HEK293T (cell line): ENCODE results near the gene TM4SF5.

ENCODE experiments used
- ARNT ChIP-seq: fragments of 450-650 bp; IDR thresholded peaks from 2 replicates; pipeline ENCODE4 v1.6.1; 2017; ENCODE audit warnings: mild to moderate bottlenecking
- BHLHE40 ChIP-seq: fragments of 450-650 bp; IDR thresholded peaks from 2 replicates; pipeline ENCODE4 v1.6.1; 2016; ENCODE audit warnings: mild to moderate bottlenecking, moderate library complexity, borderline replicate concordance
- FOXK2 ChIP-seq: fragments of 450-650 bp; IDR thresholded peaks from 2 replicates; pipeline ENCODE4 v1.6.1; 2016; ENCODE audit warnings: mild to moderate bottlenecking
- FOXM1 ChIP-seq: fragments of 450-650 bp; IDR thresholded peaks from 2 replicates; pipeline ENCODE4 v1.6.1; 2017; ENCODE audit warnings: mild to moderate bottlenecking, borderline replicate concordance
- LEF1 ChIP-seq: fragments of 450-650 bp; IDR thresholded peaks from 2 replicates; pipeline ENCODE4 v1.6.1; 2017; ENCODE audit warnings: mild to moderate bottlenecking, borderline replicate concordance
- NFRKB ChIP-seq: fragments of 450-650 bp; IDR thresholded peaks from 2 replicates; pipeline ENCODE4 v1.6.1; 2016; ENCODE audit warnings: mild to moderate bottlenecking, moderate library complexity
- PKNOX1 ChIP-seq: fragments of 450-650 bp; IDR thresholded peaks from 2 replicates; pipeline ENCODE4 v1.6.1; 2016
- SP1 ChIP-seq: fragments of 450-650 bp; IDR thresholded peaks from 2 replicates; pipeline ENCODE4 v1.6.1; 2017
- SUZ12 ChIP-seq: fragments of 450-650 bp; IDR thresholded peaks from 2 replicates; pipeline ENCODE4 v1.6.1; 2016; ENCODE audit warnings: mild to moderate bottlenecking

GRCh38 chr17:4806456-4806776, 34.7 kb downstream of the TM4SF5 start:
- TF ChIP-seq FOXM1: no peak
- no peak for TF ChIP-seq SUZ12
- TF ChIP-seq SP1: no peak
- no peak for TF ChIP-seq FOXK2
- no peak for TF ChIP-seq BHLHE40
- TF ChIP-seq ARNT: no peak
- no peak for TF ChIP-seq NFRKB
- TF ChIP-seq LEF1: no peak
- no peak for TF ChIP-seq PKNOX1
